ENCODE measurements around the gene MICAL1. TPM values are rescaled to one million over a fixed set of nuclear protein-coding genes. Genes with fewer than 3 reads are reported as not detected.

MICAL1 gene
- total and polyA plus RNA-seq, 4 donors = 29.9 to 67.7 (median 57.4) TPM

DNA sequence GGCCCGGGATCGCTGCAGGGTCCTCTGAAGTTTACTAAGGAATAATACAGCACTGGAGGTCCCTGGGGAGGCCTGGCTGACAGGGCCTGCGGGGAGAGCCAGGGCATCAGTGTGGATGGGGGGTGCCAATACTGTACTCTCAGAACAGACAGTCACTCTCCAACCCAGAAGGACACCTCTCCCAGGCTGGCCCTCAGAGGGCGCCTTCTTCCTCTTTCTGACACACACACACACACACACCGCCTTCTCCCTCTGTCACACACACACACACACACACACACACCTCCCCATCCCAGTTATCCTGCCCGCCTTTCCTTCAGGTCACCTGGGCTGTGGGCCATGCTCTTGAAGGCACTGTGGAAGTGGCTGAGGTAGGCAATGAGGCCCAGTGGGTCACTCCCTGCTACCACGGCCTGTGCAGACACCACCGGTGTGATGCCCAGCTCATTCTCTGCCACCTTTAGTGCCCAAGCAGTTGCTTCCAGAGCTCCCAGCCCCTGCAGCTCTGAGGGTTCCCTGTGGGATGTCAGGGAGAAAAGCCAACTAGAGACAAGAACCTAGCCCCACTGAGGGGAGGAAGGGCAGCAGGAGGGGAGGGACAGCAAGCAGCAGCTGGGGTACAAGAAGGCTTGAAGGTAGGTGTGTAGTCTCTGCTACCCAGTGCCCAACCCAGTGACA, 7.6 kb downstream of the MICAL1 start:
- H3K9me3 ChIP-seq (ENCODE audit: control insufficient read depth in 4 of 4, insufficient read depth in 3 of 4, low read length in 3 of 4) = no peaks in the 10 kb centered on the region
- no peaks in the 10 kb centered on the region for H3K27me3 ChIP-seq (ENCODE audit: control insufficient read depth in 3 of 3, insufficient read depth in 3 of 3, low read length in 2 of 3)
- ATAC-seq (ENCODE audit: insufficient read depth, low FRiP score) = no peak
- no peak overlapping the region for H3K27ac ChIP-seq (ENCODE audit: low read depth in 1 of 2, low read length in 1 of 2)
- no peak overlapping the region for H3K4me3 ChIP-seq
- H3K9ac ChIP-seq (ENCODE audit: insufficient read depth in 1 of 2, low read length in 2 of 2) = no peak overlapping the region
- no peaks in the 10 kb centered on the region for H3K4me1 ChIP-seq (ENCODE audit: control insufficient read depth in 5 of 5, insufficient read depth in 5 of 5, low read length in 5 of 5)
- 81 to 83% methylated on average over 7 of the region's 8 CpGs for WGBS, 2 donors
- TF ChIP-seq, protein P1, sequence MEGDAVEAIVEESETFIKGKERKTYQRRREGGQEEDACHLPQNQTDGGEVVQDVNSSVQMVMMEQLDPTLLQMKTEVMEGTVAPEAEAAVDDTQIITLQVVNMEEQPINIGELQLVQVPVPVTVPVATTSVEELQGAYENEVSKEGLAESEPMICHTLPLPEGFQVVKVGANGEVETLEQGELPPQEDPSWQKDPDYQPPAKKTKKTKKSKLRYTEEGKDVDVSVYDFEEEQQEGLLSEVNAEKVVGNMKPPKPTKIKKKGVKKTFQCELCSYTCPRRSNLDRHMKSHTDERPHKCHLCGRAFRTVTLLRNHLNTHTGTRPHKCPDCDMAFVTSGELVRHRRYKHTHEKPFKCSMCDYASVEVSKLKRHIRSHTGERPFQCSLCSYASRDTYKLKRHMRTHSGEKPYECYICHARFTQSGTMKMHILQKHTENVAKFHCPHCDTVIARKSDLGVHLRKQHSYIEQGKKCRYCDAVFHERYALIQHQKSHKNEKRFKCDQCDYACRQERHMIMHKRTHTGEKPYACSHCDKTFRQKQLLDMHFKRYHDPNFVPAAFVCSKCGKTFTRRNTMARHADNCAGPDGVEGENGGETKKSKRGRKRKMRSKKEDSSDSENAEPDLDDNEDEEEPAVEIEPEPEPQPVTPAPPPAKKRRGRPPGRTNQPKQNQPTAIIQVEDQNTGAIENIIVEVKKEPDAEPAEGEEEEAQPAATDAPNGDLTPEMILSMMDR (IDR thresholded peaks at IDR 0.05; ENCODE audit: control extremely low read depth, extremely low read depth) = no peak
- peaks cover 0 to 45% (median 30%) of the 10 kb centered on the region in 4 donors for H3K36me3 ChIP-seq (ENCODE audit: control insufficient read depth in 4 of 4, insufficient read depth in 4 of 4, low read length in 4 of 4)
- no peak for DNase-seq

DNA sequence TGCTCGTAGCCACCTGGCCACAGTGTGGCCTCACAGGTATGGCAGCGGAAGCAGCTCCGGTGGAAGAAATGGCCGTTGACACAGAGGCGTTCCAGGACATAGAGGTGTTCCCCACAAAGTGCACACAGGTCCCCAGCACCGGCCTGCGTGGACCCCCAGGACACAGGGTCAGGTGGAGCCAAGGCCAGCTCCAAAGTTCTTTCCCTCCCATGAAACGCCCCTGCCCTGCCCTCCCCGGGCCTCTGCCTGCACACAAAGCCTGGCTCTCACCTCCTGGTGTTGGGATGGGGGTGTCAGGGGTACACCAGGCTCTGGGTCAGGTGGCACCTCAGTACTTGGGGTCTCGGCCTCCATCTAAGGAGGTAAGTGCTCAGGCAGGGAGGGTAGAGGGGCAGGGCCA, 8.5 kb downstream of the MICAL1 start:
- no peak for DNase-seq
- WGBS, 2 donors = 90 to 92% methylated on average over 10 of the region's 10 CpGs
- no peak overlapping the region for H3K27ac ChIP-seq (ENCODE audit: low read depth in 1 of 2, low read length in 1 of 2)
- peaks cover 0 to 2% (median 0%) of the 10 kb centered on the region in 5 donors for H3K4me1 ChIP-seq (ENCODE audit: control insufficient read depth in 5 of 5, insufficient read depth in 5 of 5, low read length in 5 of 5)
- ATAC-seq (ENCODE audit: insufficient read depth, low FRiP score) = no peak
- TF ChIP-seq, protein P1 (IDR thresholded peaks at IDR 0.05; ENCODE audit: control extremely low read depth, extremely low read depth) = no peak
- peaks cover 0 to 50% (median 29%) of the 10 kb centered on the region in 4 donors for H3K36me3 ChIP-seq (ENCODE audit: control insufficient read depth in 4 of 4, insufficient read depth in 4 of 4, low read length in 4 of 4)
- no peaks in the 10 kb centered on the region for H3K9me3 ChIP-seq (ENCODE audit: control insufficient read depth in 4 of 4, insufficient read depth in 3 of 4, low read length in 3 of 4)
- no peak overlapping the region for H3K4me3 ChIP-seq
- no peak overlapping the region for H3K9ac ChIP-seq (ENCODE audit: insufficient read depth in 1 of 2, low read length in 2 of 2)
- no peaks in the 10 kb centered on the region for H3K27me3 ChIP-seq (ENCODE audit: control insufficient read depth in 3 of 3, insufficient read depth in 3 of 3, low read length in 2 of 3)

DNA sequence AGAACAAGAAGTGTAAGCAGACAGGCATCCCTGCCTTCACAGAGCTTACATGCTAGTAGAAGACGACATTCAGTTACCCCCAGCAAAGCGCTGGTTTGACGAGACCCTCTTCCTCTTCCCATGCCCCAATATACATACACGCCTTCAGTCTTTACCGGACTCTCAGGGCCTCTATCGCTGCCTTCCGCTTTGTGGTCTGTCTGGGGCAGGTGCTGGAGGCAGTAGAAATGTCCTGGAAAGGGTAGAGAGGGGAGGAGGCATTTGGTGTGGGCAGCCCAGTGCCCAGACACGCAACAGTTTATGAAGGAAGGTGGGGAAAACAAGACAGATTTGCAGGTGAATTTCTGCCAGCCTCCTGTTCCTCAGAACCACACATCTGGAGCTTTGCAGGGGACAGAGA, 9.0 kb downstream of the MICAL1 start:
- ATAC-seq (ENCODE audit: insufficient read depth, low FRiP score) (no peak), DNase-seq (no peak)
- Histone ChIP-seq H3K27ac (ENCODE audit: low read depth in 1 of 2, low read length in 1 of 2) (no peak overlapping the region), H3K4me3 (no peak overlapping the region), H3K9ac (ENCODE audit: insufficient read depth in 1 of 2, low read length in 2 of 2) (no peak overlapping the region), H3K4me1 (ENCODE audit: control insufficient read depth in 5 of 5, insufficient read depth in 5 of 5, low read length in 5 of 5) (peaks cover 0 to 8% (median 4%) of the 10 kb centered on the region in 5 donors), H3K9me3 (ENCODE audit: control insufficient read depth in 4 of 4, insufficient read depth in 3 of 4, low read length in 3 of 4) (no peaks in the 10 kb centered on the region), H3K27me3 (ENCODE audit: control insufficient read depth in 3 of 3, insufficient read depth in 3 of 3, low read length in 2 of 3) (no peaks in the 10 kb centered on the region), H3K36me3 (ENCODE audit: control insufficient read depth in 4 of 4, insufficient read depth in 4 of 4, low read length in 4 of 4) (peaks cover 0 to 48% (median 25%) of the 10 kb centered on the region in 4 donors)
- TF ChIP-seq, protein P1 (IDR thresholded peaks at IDR 0.05; ENCODE audit: control extremely low read depth, extremely low read depth) = no peak
- 67 to 83% methylated on average over 8 of the region's 8 CpGs for WGBS, 2 donors
